HEK293 (cell line): ENCODE measurements around the gene LRRC8C.

ENCODE experiments used
- CTCF ChIA-PET: fragments of 350-600 bp; formaldehyde crosslinking; extraction: SDS; loops from one replicate; lab custom pipeline; 2021; ENCODE audit warnings: antibody characterized with exemption; lab: Yijun Ruan, JAX
- POLR2A ChIA-PET: fragments of 300-600 bp; formaldehyde crosslinking; extraction: SDS; loops from one replicate; lab custom pipeline; 2020; ENCODE audit warnings: antibody characterized with exemption, inconsistent platforms; lab: Yijun Ruan, JAX
- H3K27ac ChIP-seq: fragments of 200-500 bp; sonication (Bioruptor generic); 2 replicates; pipeline ENCODE4 v1.5.1; 2014; ENCODE audit warnings: low read depth, low read length, control low read depth, inconsistent platforms; ENCODE audit errors: extremely low read depth
- H3K36me3 ChIP-seq, 2 experiments: fragments of 200-500 bp in 1 of 2; sonication (Bioruptor generic) in 1 of 2; 1 replicate in 1 of 2; 2 replicates in 1 of 2; pipeline ENCODE4 v1.5.1; 2014 to 2017; ENCODE audit warnings: inconsistent platforms in 2 of 2, low read length in 2 of 2; ENCODE audit not compliant: control insufficient read depth in 2 of 2, insufficient read depth in 1 of 2
- H3K4me1 ChIP-seq: fragments of 200-500 bp; sonication (Bioruptor generic); 2 replicates; pipeline ENCODE4 v1.5.1; 2014; ENCODE audit warnings: mild to moderate bottlenecking, low read length, inconsistent platforms; ENCODE audit not compliant: control insufficient read depth, insufficient read depth
- H3K4me3 ChIP-seq: 2 replicates; pipeline ENCODE4 v1.5.1; 2011; ENCODE audit warnings: low read depth, mild to moderate bottlenecking, control low read depth, low read length, moderate library complexity
- H3K9me3 ChIP-seq: fragments of 200-500 bp; sonication (Bioruptor generic); 2 replicates; pipeline ENCODE4 v1.5.1; 2014; ENCODE audit warnings: low read depth, low read length, inconsistent platforms; ENCODE audit not compliant: control insufficient read depth, insufficient read depth
- BCL11A ChIP-seq: fragments of 450-650 bp; formaldehyde crosslinking; IDR thresholded peaks from 2 replicates; pipeline ENCODE4 v1.5.1; 2016; ENCODE audit warnings: low read depth, missing biosample characterization, missing genetic modification characterization
- KLF16 ChIP-seq: fragments of 450-650 bp; formaldehyde crosslinking; IDR thresholded peaks from 2 replicates; pipeline ENCODE4 v1.5.1; 2017; ENCODE audit warnings: missing biosample characterization, missing genetic modification characterization
- KLF9 ChIP-seq: fragments of 450-650 bp; formaldehyde crosslinking; IDR thresholded peaks from 2 replicates; pipeline ENCODE4 v1.5.1; 2016; ENCODE audit warnings: missing biosample characterization, missing genetic modification characterization, low read depth
- PATZ1 ChIP-seq: fragments of 450-650 bp; formaldehyde crosslinking; IDR thresholded peaks from 2 replicates; pipeline ENCODE4 v1.5.1; 2016; ENCODE audit warnings: missing biosample characterization, missing genetic modification characterization
- REST ChIP-seq: fragments of 450-650 bp; formaldehyde crosslinking; IDR thresholded peaks from 2 replicates; pipeline ENCODE4 v1.5.1; 2016; ENCODE audit warnings: missing biosample characterization, missing genetic modification characterization
- ZBTB6 ChIP-seq: fragments of 450-650 bp; formaldehyde crosslinking; IDR thresholded peaks from 2 replicates; pipeline ENCODE4 v1.5.1; 2017; ENCODE audit warnings: missing biosample characterization, missing genetic modification characterization
- ZFP3 ChIP-seq: fragments of 450-650 bp; formaldehyde crosslinking; IDR thresholded peaks from 2 replicates; pipeline ENCODE4 v1.5.1; 2016; ENCODE audit warnings: low read depth, missing biosample characterization, missing genetic modification characterization
- ZNF18 ChIP-seq: fragments of 450-650 bp; formaldehyde crosslinking; IDR thresholded peaks from 2 replicates; pipeline ENCODE4 v1.5.1; 2016; ENCODE audit warnings: missing biosample characterization, missing genetic modification characterization
- ZNF26 ChIP-seq: fragments of 450-650 bp; formaldehyde crosslinking; IDR thresholded peaks from 2 replicates; pipeline ENCODE4 v1.5.1; 2016; ENCODE audit warnings: missing biosample characterization, missing genetic modification characterization
- ZNF266 ChIP-seq: fragments of 450-650 bp; formaldehyde crosslinking; IDR thresholded peaks from 2 replicates; pipeline ENCODE4 v1.5.1; 2016; ENCODE audit warnings: missing biosample characterization, missing genetic modification characterization, low read depth
- ZNF311 ChIP-seq: fragments of 450-650 bp; formaldehyde crosslinking; IDR thresholded peaks from 2 replicates; pipeline ENCODE4 v1.5.1; 2017; ENCODE audit warnings: missing biosample characterization, missing genetic modification characterization, borderline replicate concordance
- ZNF341 ChIP-seq: fragments of 450-650 bp; formaldehyde crosslinking; IDR thresholded peaks from 2 replicates; pipeline ENCODE4; 2016; ENCODE audit warnings: low read depth, missing biosample characterization, missing genetic modification characterization
- ZNF398 ChIP-seq: fragments of 450-650 bp; formaldehyde crosslinking; IDR thresholded peaks from 2 replicates; pipeline ENCODE4 v1.5.1; 2017; ENCODE audit warnings: missing biosample characterization, missing genetic modification characterization
- ZNF48 ChIP-seq: fragments of 450-650 bp; formaldehyde crosslinking; IDR thresholded peaks from 2 replicates; pipeline ENCODE4 v1.5.1; 2016; ENCODE audit warnings: missing biosample characterization, missing genetic modification characterization
- ZNF555 ChIP-seq: fragments of 450-650 bp; formaldehyde crosslinking; conservative IDR thresholded peaks from 2 replicates; pipeline ENCODE4 v1.5.1; 2017; ENCODE audit warnings: missing biosample characterization, mild to moderate bottlenecking, missing genetic modification characterization, inconsistent platforms
- ZNF571 ChIP-seq: fragments of 450-650 bp; formaldehyde crosslinking; IDR thresholded peaks from 2 replicates; pipeline ENCODE4 v1.5.0; 2017; ENCODE audit warnings: missing biosample characterization, missing genetic modification characterization
- ZNF639 ChIP-seq: fragments of 450-650 bp; formaldehyde crosslinking; IDR thresholded peaks from 2 replicates; pipeline ENCODE4 v1.5.1; 2016; ENCODE audit warnings: missing biosample characterization, missing genetic modification characterization

The LRRC8C gene

GRCh38 chr1:89712420-89712819 is 79.5 kb downstream of the LRRC8C start:
- TF ChIP-seq ZNF398 (tag by site-specific recombination) (no peak), KLF16 (tag by site-specific recombination) (no peak), PATZ1 (no peak), ZNF26 (tag by site-specific recombination) (no peak), ZNF571 (tag by site-specific recombination) (no peak), ZBTB6 (tag by site-specific recombination) (no peak), ZNF18 (no peak)
- ChIA-PET CTCF (interaction anchor here (0.5 kb wide), 1 partner anchor 566 kb away, joined by 3 read pairs; no protein-coding TSS in a partner anchor), POLR2A (no interaction called here)
- Histone ChIP-seq H3K27ac (no peak overlapping the region), H3K36me3 (peaks cover 5 to 21% of the 10 kb centered on the region in 2 experiments; a peak in 1 of 3 replicates), H3K4me1 (peaks cover 11% of the 10 kb centered on the region; the same call in 1 of the 2 replicates), H3K9me3 (no peaks in the 10 kb centered on the region), H3K4me3 (no peak overlapping the region)

- ChIA-PET CTCF (interaction anchor here (0.7 kb wide), 1 partner anchor 678 kb away, joined by 4 read pairs; no protein-coding TSS in a partner anchor), POLR2A (no interaction called here)
- Histone ChIP-seq H3K4me3 (no peak overlapping the region), H3K9me3 (no peaks in the 10 kb centered on the region), H3K4me1 (peaks cover 19% of the 10 kb centered on the region), H3K36me3 (peaks cover 5 to 21% of the 10 kb centered on the region in 2 experiments; a peak in 1 of 3 replicates), H3K27ac (no peak overlapping the region)
- TF ChIP-seq ZFP3 (no peak), ZNF48 (no peak), KLF9 (tag by site-specific recombination) (no peak), ZNF311 (tag by site-specific recombination) (no peak), ZNF639 (tag by site-specific recombination) (no peak), REST (tag by site-specific recombination) (no peak), ZNF555 (no peak), BCL11A (tag by site-specific recombination) (no peak), ZNF266 (no peak), ZNF341 (tag by site-specific recombination) (no peak)
Measured at GRCh38 chr1:89715677-89716076, 82.8 kb downstream of the LRRC8C start.
